Effector CD8-positive, alpha-beta T cell (primary cell): ENCODE results near the gene CAP2.
"Not testable (repeated sequence)": the region's sequence is repeated elsewhere in the genome, so short reads cannot be mapped to it uniquely, and the experiment has no call there.

Experiments
- DNase-seq: peaks from one replicate; lab custom pipeline; 2025; lab: John Stamatoyannopoulos, UW

Gene CAP2

GRCh38 chr6:17439243-17439993 is 46.0 kb downstream of the CAP2 start:
- DNase-seq, result no peak

DNA sequence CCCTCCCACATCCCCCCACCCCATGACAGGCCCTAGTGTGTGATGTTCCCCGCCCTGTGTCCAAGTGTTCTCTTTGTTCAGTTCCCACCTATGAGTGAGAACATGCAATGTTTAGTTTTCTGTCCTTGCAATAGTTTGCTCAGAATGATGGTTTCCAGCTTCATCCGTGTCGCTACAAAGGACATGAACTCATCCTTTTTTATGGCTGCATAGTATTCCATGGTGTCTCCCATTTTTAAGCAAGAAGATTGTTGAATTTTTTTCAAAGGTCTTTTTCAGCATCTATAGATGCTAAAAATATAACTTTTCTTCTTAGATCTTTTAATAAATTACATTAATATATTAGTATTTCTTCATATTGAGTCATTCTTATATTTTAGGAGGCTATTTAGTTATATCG is 47.4 kb downstream of the CAP2 start:
- not testable (repeated sequence) for DNase-seq

- DNase-seq, result no peak
Observed at GRCh38 chr6:17442196-17442595, 48.8 kb downstream of the CAP2 start.

DNA sequence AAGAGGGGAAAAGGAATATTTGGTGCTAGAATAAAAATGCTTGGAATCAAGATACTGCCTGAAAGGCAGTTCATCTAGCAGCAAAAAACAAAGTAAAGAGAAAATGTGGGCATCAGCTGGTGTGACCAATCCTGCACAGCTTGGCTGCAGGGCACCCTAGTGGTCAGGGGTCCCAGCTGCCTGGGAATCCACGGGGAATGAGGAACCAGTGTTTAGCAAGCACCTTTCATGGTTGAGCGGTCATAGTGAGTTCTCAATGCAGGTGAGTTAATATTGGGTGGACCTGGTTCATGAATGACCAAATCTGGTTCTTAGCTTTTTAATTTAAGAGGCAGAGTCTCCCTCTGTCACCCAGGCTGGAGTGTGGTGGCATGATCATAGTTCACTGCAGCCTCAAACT is 53.3 kb downstream of the CAP2 start:
- DNase-seq, result no peak

DNA sequence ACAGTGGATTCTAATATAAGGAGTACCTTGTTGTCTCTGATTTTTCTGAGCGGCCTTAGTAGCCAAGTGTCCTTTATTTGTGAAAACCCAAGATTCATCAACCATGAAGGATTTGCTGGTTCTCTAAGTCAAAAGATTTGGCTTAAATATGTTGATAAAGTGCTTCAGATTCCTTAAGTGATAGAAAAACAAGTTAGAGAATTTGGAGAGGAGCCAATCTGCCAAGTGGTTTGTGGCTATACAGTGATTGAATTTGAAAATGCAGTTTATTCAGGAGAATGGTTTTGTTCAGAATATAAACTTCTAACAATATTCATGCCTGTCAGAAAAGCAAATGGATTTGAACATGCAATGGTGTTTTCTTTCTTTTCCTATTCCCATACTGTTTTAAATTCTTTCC is 54.8 kb downstream of the CAP2 start:
- DNase-seq, result no peak

- DNase-seq, result no peak
Observed at GRCh38 chr6:17450397-17450796, 57.0 kb downstream of the CAP2 start.

GRCh38 chr6:17450832-17451231 is 57.4 kb downstream of the CAP2 start:
- DNase-seq, result no peak

DNA sequence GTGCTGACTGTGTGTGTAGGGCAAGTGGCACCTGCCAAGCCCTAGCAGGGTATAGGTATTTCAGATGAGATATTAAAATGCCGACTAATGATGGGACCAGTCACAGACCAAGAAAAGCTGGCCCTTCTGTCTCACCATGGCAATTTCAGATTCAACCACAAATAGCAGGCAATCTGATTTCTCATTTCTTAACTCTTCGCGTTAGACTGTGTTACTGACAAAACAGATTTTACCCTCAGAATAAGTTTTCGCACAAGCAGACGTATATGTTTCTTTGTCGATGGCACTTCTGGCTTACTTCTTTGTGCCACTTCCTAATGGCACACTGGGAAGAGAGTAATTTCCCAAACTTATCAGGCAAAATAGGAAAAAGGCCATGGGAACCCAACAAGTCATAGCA is 58.7 kb downstream of the CAP2 start:
- no peak for DNase-seq

GRCh38 chr6:17454316-17455005 is 61.1 kb downstream of the CAP2 start:
- no peak for DNase-seq

DNA sequence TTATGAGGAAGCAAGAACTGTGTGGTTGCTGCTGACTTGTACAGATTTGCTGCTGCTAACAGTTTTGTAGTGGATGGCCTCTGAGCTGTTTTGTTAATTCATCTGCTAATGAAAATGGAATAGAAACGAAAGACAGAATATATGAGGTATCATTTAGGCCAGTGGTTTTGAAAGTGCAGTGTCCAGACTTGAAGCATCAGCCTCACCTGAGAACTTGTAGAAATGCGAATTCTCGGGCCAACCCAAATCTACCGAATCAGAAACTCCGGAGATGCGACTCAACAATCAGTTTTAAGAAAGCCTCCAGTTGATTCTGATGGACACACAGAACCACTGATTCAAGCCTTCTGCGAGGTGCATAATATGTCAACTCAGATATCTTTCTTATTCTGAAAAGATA is 62.5 kb downstream of the CAP2 start:
- no peak for DNase-seq

- no peak for DNase-seq
Observed at GRCh38 chr6:17456711-17457110, 63.3 kb downstream of the CAP2 start.

DNA sequence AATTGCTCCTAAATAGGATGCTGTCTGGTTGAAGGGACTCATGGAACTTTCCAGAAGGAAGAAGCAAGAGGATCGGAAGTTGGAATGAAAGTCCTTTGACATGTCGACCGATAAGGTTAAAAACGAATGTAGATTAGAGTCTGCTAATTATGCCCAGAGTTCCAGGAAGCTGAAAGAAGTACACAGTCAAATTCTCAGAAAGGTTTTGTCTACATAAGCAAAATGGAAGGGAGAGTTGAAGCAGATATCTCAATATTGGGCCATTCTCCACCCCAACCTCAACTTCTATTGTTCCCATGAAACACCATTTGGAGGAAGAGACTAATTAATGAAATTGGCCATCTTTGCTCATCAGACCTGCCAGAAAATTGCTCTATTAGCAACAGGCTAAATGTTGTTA is 64.0 kb downstream of the CAP2 start:
- DNase-seq, result no peak

- no peak for DNase-seq
Observed at GRCh38 chr6:17457956-17458355, 64.6 kb downstream of the CAP2 start.

- no peak for DNase-seq
Observed at GRCh38 chr6:17458966-17459365, 65.6 kb downstream of the CAP2 start.

- no peak for DNase-seq
Observed at GRCh38 chr6:17460862-17461261, 67.5 kb downstream of the CAP2 start.

- no peak for DNase-seq
Observed at GRCh38 chr6:17466147-17466546, 72.8 kb downstream of the CAP2 start.

- DNase-seq, result no peak
Observed at GRCh38 chr6:17466707-17467106, 73.3 kb downstream of the CAP2 start.

- no peak for DNase-seq
Observed at GRCh38 chr6:17469006-17469832, 75.8 kb downstream of the CAP2 start.

GRCh38 chr6:17470202-17470937 is 77.0 kb downstream of the CAP2 start:
- DNase-seq, result no peak

GRCh38 chr6:17470938-17471327 is 77.5 kb downstream of the CAP2 start:
- no peak for DNase-seq

DNA sequence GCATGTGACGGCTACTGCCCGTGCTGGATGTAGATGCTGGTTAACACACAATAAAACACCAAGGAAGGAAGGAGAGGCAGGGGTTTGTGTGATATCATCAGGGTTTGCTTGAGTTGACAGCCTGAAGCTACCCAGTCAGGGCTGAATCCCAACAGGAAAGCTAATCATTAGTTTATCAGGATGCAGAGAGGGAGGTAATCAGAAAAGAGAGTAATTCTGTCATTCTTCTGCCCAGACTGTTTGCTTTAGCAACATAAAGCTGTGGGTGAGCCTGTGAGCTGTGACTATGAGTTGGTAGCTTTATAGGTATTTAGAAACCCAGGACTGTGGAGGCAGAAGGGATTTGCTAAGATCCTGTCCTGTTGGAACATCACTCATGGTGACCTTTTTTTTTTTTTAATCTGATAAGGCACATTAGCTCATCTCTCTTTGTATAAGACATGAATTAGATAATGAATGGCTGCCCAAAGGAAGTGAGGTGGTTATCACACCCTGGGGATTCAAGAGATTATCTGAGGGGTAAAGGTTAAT is 79.3 kb downstream of the CAP2 start:
- DNase-seq, result no peak

- no peak for DNase-seq
Observed at GRCh38 chr6:17473554-17473953, 80.2 kb downstream of the CAP2 start.
